WTC11 (cell line): ENCODE measurements around the gene BCAT1.

Source experiments
- JUN ChIP-seq: sonication (generic); formaldehyde crosslinking; IDR thresholded peaks from 2 replicates; pipeline ENCODE4 v1.8.0; 2023; ENCODE audit warnings: mild to moderate bottlenecking, missing genetic modification reagents
- NFYB ChIP-seq: sonication (generic); formaldehyde crosslinking; conservative IDR thresholded peaks from 2 replicates; pipeline ENCODE4 v1.8.0; 2022; ENCODE audit warnings: low read depth, missing genetic modification reagents
- NR1H2 ChIP-seq: sonication (generic); formaldehyde crosslinking; IDR thresholded peaks from 2 replicates; pipeline ENCODE4 v1.9.0; 2021; ENCODE audit warnings: mild to moderate bottlenecking, moderate library complexity, missing genetic modification reagents
- NR3C1 ChIP-seq: sonication (generic); formaldehyde crosslinking; conservative IDR thresholded peaks from 2 replicates; pipeline ENCODE4 v1.8.1; 2023; ENCODE audit warnings: low read depth, mild to moderate bottlenecking, missing genetic modification reagents
- TF ChIP-seq, protein P1 (sequence below): sonication (generic); formaldehyde crosslinking; conservative IDR thresholded peaks from 2 replicates; pipeline ENCODE4 v1.8.1; 2022; ENCODE audit warnings: mild to moderate bottlenecking, missing genetic modification reagents
- TF ChIP-seq, protein P2 (sequence below): fragments of 200-600 bp; IDR thresholded peaks from 2 replicates; pipeline ENCODE4 v1.8.0; 2022; ENCODE audit warnings: antibody characterized with exemption

DNA sequence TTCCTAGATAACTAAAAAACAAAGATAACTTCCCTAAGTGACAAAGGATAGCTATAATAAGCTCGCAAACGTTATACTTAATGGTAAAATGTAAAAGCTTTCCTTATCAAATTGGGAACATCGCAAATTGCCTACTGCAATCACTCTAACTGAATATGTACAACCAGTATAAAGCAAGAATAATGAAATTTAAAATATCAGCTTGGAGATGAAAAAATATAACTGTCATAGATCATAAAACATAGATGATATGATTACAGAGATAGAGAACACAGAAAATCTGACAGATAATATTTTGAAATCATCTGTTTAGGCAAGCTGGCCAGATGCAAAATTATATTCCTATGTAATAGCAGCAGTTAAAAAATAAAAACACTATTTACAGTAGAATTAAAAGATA is 64.0 kb downstream of the BCAT1 start:
- TF ChIP-seq, protein P1, sequence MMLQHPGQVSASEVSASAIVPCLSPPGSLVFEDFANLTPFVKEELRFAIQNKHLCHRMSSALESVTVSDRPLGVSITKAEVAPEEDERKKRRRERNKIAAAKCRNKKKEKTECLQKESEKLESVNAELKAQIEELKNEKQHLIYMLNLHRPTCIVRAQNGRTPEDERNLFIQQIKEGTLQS (CRISPR knock-in tag) = no peak
- TF ChIP-seq JUN (CRISPR knock-in tag) = no peak
- TF ChIP-seq NFYB = no peak
- TF ChIP-seq NR1H2 (CRISPR knock-in tag) = no peak
- TF ChIP-seq, protein P2, sequence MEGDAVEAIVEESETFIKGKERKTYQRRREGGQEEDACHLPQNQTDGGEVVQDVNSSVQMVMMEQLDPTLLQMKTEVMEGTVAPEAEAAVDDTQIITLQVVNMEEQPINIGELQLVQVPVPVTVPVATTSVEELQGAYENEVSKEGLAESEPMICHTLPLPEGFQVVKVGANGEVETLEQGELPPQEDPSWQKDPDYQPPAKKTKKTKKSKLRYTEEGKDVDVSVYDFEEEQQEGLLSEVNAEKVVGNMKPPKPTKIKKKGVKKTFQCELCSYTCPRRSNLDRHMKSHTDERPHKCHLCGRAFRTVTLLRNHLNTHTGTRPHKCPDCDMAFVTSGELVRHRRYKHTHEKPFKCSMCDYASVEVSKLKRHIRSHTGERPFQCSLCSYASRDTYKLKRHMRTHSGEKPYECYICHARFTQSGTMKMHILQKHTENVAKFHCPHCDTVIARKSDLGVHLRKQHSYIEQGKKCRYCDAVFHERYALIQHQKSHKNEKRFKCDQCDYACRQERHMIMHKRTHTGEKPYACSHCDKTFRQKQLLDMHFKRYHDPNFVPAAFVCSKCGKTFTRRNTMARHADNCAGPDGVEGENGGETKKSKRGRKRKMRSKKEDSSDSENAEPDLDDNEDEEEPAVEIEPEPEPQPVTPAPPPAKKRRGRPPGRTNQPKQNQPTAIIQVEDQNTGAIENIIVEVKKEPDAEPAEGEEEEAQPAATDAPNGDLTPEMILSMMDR = no peak
- no peak for TF ChIP-seq NR3C1
